HepG2 (cell line): ENCODE data around the gene OST4. TPM values are rescaled to one million over a fixed set of nuclear protein-coding genes. Genes with fewer than 3 reads are reported as not detected.

Experiments
- ATF7 ChIP-seq, 2 experiments: fragments of 450-650 bp in 1 of 2; sonication (generic) in 1 of 2; formaldehyde crosslinking in 1 of 2; IDR thresholded peaks; 2 replicates each; pipeline versions ENCODE4 v1.4.0 to v1.6.1; 2016 to 2020; ENCODE audit warnings: antibody characterized with exemption in 1 of 2, mild to moderate bottlenecking in 1 of 2, missing genetic modification reagents in 1 of 2
- CSRNP2 ChIP-seq: sonication (generic); formaldehyde crosslinking; conservative IDR thresholded peaks from 2 replicates; pipeline ENCODE4 v1.8.0; 2022; ENCODE audit warnings: low read depth, missing genetic modification reagents
- GATAD1 ChIP-seq: IDR thresholded peaks from 2 replicates; pipeline ENCODE4 v1.6.1; 2016; ENCODE audit warnings: missing genetic modification reagents, missing compliant biosample characterization
- KAT8 ChIP-seq: IDR thresholded peaks from 2 replicates; pipeline ENCODE4 v1.6.1; 2016; ENCODE audit warnings: missing genetic modification reagents, missing compliant biosample characterization
- KLF9 ChIP-seq: IDR thresholded peaks from 2 replicates; pipeline ENCODE4 v1.6.1; 2016; ENCODE audit warnings: low read depth
- MAFG ChIP-seq: sonication (generic); formaldehyde crosslinking; IDR thresholded peaks from 2 replicates; pipeline ENCODE4 v1.5.1; 2020; ENCODE audit warnings: mild to moderate bottlenecking, missing genetic modification reagents
- NCOA1 ChIP-seq: sonication (generic); formaldehyde crosslinking; IDR thresholded peaks from 2 replicates; pipeline ENCODE4 v1.9.0; 2021; ENCODE audit warnings: missing genetic modification reagents
- NR2F6 ChIP-seq, 2 experiments: IDR thresholded peaks; 2 replicates each; pipeline ENCODE4 v1.6.1; 2016; ENCODE audit warnings: antibody characterized with exemption in 1 of 2, mild to moderate bottlenecking in 1 of 2
- SMC3 ChIP-seq: IDR thresholded peaks from 2 replicates; pipeline ENCODE4 v1.6.1; 2011; ENCODE audit warnings: low read length, improper control_type of control experiment
- TARDBP ChIP-seq: sonication (generic); formaldehyde crosslinking; IDR thresholded peaks from 2 replicates; pipeline ENCODE4 v1.8.0; 2022; ENCODE audit warnings: mild to moderate bottlenecking, missing genetic modification reagents
- ZBTB20 ChIP-seq: sonication (generic); formaldehyde crosslinking; IDR thresholded peaks from 2 replicates; pipeline ENCODE4 v1.8.1; 2023; ENCODE audit warnings: missing genetic modification reagents, low read depth, mild to moderate bottlenecking, borderline replicate concordance
- ZNF33A ChIP-seq: sonication (generic); formaldehyde crosslinking; IDR thresholded peaks from 2 replicates; pipeline ENCODE4 v1.5.1; 2020; ENCODE audit warnings: missing genetic modification reagents, mild to moderate bottlenecking, moderate library complexity, borderline replicate concordance
- ZNF512 ChIP-seq: sonication (generic); formaldehyde crosslinking; IDR thresholded peaks from 2 replicates; pipeline ENCODE4 v1.4.0; 2020; ENCODE audit warnings: mild to moderate bottlenecking, missing genetic modification reagents
- ZNF782 ChIP-seq: sonication (generic); formaldehyde crosslinking; IDR thresholded peaks from 2 replicates; pipeline ENCODE4 v1.4.0; 2020; ENCODE audit warnings: missing genetic modification reagents, mild to moderate bottlenecking, borderline replicate concordance
- polyA plus RNA-seq, 8 experiments: library from polyadenylated mRNA; depleted of rRNA in 3 of 8; stranded (reverse) in 7 of 8; unstranded in 1 of 8; fragments of >200 nt; fragmentation: Illumina TruSeq in 4 of 8; extraction: Trizol in 4 of 8; gene quantifications; 2 replicates each; pipeline versions ENCODE4 v1.2.1 to v1.2.3, GENCODE V29; 2011 to 2016; ENCODE audit warnings: low read depth in 4 of 8, missing spikeins in 1 of 8, mixed read lengths in 1 of 8; ENCODE audit not compliant: insufficient read depth in 1 of 8
- total RNA-seq, 5 experiments: library from RNA; depleted of rRNA; stranded (reverse); fragments of >200 nt; fragmentation: Illumina TruSeq; extraction: Trizol; gene quantifications; 2 replicates each; pipeline ENCODE4 v1.2.3, GENCODE V29; 2016; ENCODE audit warnings: low read depth in 1 of 5
- TF ChIP-seq, protein P1 (sequence below): sonication (generic); formaldehyde crosslinking; IDR thresholded peaks from 2 replicates; pipeline ENCODE4 v1.4.0; 2020; ENCODE audit warnings: missing genetic modification reagents, mild to moderate bottlenecking, borderline replicate concordance
- TF ChIP-seq, protein P2 (sequence below): IDR thresholded peaks from 2 replicates; pipeline ENCODE4 v1.4.0; 2020; ENCODE audit warnings: mild to moderate bottlenecking, missing genetic modification reagents
- TF ChIP-seq, protein P3 (sequence below): sonication (generic); formaldehyde crosslinking; IDR thresholded peaks from 2 replicates; pipeline ENCODE4 v1.4.0; 2020; ENCODE audit warnings: missing genetic modification reagents

The OST4 gene
- total and polyA plus RNA-seq, 2 of the 13 experiments (the other 11 are each of a cell fraction or from before 2014, with no cell fraction given): 498 to 584 TPM

- TF ChIP-seq NR2F6 (IDR thresholded peaks at IDR 0.05) (peak; percentile 75), NR2F6 (CRISPR knock-in tag; IDR thresholded peaks at IDR 0.05) (peak; percentile 82), GATAD1 (no peak; the same call in 1 of the 2 replicates), KLF9 (CRISPR knock-in tag) (peak; percentile 71), MAFG (CRISPR knock-in tag) (no peak), ZNF512 (CRISPR knock-in tag) (no peak), ZBTB20 (CRISPR knock-in tag) (peak; percentile 21; the same call in 1 of the 2 replicates), TARDBP (CRISPR knock-in tag) (no peak; the same call in 1 of the 2 replicates), ATF7 (IDR thresholded peaks at IDR 0.05) (no peak), ATF7 (CRISPR knock-in tag; IDR thresholded peaks at IDR 0.05) (no peak; the same call in 1 of the 2 replicates), ZNF782 (CRISPR knock-in tag) (no peak), NCOA1 (CRISPR knock-in tag) (no peak), ZNF33A (CRISPR knock-in tag) (peak; percentile 66; the same call in 1 of the 2 replicates), SMC3 (no peak; the same call in none of the 2 replicates), KAT8 (CRISPR knock-in tag) (peak; percentile 17; the same call in 1 of the 2 replicates), CSRNP2 (CRISPR knock-in tag) (no peak)
- TF ChIP-seq, protein P1, sequence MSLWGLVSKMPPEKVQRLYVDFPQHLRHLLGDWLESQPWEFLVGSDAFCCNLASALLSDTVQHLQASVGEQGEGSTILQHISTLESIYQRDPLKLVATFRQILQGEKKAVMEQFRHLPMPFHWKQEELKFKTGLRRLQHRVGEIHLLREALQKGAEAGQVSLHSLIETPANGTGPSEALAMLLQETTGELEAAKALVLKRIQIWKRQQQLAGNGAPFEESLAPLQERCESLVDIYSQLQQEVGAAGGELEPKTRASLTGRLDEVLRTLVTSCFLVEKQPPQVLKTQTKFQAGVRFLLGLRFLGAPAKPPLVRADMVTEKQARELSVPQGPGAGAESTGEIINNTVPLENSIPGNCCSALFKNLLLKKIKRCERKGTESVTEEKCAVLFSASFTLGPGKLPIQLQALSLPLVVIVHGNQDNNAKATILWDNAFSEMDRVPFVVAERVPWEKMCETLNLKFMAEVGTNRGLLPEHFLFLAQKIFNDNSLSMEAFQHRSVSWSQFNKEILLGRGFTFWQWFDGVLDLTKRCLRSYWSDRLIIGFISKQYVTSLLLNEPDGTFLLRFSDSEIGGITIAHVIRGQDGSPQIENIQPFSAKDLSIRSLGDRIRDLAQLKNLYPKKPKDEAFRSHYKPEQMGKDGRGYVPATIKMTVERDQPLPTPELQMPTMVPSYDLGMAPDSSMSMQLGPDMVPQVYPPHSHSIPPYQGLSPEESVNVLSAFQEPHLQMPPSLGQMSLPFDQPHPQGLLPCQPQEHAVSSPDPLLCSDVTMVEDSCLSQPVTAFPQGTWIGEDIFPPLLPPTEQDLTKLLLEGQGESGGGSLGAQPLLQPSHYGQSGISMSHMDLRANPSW (CRISPR knock-in tag): no peak
- TF ChIP-seq, protein P2, sequence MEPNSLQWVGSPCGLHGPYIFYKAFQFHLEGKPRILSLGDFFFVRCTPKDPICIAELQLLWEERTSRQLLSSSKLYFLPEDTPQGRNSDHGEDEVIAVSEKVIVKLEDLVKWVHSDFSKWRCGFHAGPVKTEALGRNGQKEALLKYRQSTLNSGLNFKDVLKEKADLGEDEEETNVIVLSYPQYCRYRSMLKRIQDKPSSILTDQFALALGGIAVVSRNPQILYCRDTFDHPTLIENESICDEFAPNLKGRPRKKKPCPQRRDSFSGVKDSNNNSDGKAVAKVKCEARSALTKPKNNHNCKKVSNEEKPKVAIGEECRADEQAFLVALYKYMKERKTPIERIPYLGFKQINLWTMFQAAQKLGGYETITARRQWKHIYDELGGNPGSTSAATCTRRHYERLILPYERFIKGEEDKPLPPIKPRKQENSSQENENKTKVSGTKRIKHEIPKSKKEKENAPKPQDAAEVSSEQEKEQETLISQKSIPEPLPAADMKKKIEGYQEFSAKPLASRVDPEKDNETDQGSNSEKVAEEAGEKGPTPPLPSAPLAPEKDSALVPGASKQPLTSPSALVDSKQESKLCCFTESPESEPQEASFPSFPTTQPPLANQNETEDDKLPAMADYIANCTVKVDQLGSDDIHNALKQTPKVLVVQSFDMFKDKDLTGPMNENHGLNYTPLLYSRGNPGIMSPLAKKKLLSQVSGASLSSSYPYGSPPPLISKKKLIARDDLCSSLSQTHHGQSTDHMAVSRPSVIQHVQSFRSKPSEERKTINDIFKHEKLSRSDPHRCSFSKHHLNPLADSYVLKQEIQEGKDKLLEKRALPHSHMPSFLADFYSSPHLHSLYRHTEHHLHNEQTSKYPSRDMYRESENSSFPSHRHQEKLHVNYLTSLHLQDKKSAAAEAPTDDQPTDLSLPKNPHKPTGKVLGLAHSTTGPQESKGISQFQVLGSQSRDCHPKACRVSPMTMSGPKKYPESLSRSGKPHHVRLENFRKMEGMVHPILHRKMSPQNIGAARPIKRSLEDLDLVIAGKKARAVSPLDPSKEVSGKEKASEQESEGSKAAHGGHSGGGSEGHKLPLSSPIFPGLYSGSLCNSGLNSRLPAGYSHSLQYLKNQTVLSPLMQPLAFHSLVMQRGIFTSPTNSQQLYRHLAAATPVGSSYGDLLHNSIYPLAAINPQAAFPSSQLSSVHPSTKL (CRISPR knock-in tag): no peak; the same call in 1 of the 2 replicates
- TF ChIP-seq, protein P3, sequence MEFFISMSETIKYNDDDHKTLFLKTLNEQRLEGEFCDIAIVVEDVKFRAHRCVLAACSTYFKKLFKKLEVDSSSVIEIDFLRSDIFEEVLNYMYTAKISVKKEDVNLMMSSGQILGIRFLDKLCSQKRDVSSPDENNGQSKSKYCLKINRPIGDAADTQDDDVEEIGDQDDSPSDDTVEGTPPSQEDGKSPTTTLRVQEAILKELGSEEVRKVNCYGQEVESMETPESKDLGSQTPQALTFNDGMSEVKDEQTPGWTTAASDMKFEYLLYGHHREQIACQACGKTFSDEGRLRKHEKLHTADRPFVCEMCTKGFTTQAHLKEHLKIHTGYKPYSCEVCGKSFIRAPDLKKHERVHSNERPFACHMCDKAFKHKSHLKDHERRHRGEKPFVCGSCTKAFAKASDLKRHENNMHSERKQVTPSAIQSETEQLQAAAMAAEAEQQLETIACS (CRISPR knock-in tag): no peak; the same call in 1 of the 2 replicates
Measured at GRCh38 chr2:27050281-27050995, 21.0 kb downstream of the OST4 start (continued).
